Measurements from ENCODE around the gene SLK. TPM values are rescaled to one million over a fixed set of nuclear protein-coding genes. Genes with fewer than 3 reads are reported as not detected.

The SLK gene
- polyA plus RNA-seq, 2 of the 4 experiments (the other 2 are of a cell fraction): 23.3 to 29.2 TPM

DNA sequence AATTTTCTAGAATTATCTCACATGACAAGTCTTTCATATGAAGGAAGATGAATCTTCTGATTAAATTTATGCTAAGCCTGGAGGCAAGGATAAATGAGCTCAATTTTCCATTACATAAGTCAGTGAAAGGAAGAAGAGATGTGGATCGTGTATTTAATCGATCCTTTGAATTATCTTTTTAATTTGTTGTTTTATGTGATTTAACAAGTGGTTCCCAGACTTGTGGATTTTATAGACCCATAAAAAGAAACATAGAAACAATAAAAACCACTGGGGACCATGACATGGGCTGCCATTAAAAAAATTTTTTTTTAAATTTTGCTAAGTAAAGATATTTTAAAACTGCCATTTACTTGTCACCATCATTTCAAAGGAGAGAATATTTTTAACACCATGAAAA is 45.0 kb downstream of the SLK start:
- ChIA-PET CTCF (interaction anchor here (0.6 to 1.1 kb wide), 3 partner anchors 9 to 482 kb away, joined by 3 read pairs; no protein-coding TSS in a partner anchor), POLR2A (no interaction called here)
- H3K9me3 ChIP-seq: no peaks in the 10 kb centered on the region
- H3K4me1 ChIP-seq: peaks cover 3% of the 10 kb centered on the region; the same call in 2 of the 3 replicates
- H3K4me3 ChIP-seq: no peak overlapping the region
- DNase-seq (ENCODE audit: low read depth in 1 of 2, low spot score in 1 of 2): no peak
- 94% methylated on average over 2 of the region's 2 CpGs for WGBS (ENCODE audit: missing lambda C conversion rate)
- H3K4me2 ChIP-seq: no peak overlapping the region
- no peak for FAIRE-seq
- TF ChIP-seq EP300 (IDR thresholded peaks at IDR 0.05): no peak
- no peak for TF ChIP-seq FOSB (CRISPR knock-in tag; IDR thresholded peaks at IDR 0.05)
- no peak for TF ChIP-seq MAZ (IDR thresholded peaks at IDR 0.05; ENCODE audit: borderline replicate concordance, low read depth, low read length)
- no peak for TF ChIP-seq POLR2A (IDR thresholded peaks at IDR 0.05; ENCODE audit: low read length)
- TF ChIP-seq, protein P1, sequence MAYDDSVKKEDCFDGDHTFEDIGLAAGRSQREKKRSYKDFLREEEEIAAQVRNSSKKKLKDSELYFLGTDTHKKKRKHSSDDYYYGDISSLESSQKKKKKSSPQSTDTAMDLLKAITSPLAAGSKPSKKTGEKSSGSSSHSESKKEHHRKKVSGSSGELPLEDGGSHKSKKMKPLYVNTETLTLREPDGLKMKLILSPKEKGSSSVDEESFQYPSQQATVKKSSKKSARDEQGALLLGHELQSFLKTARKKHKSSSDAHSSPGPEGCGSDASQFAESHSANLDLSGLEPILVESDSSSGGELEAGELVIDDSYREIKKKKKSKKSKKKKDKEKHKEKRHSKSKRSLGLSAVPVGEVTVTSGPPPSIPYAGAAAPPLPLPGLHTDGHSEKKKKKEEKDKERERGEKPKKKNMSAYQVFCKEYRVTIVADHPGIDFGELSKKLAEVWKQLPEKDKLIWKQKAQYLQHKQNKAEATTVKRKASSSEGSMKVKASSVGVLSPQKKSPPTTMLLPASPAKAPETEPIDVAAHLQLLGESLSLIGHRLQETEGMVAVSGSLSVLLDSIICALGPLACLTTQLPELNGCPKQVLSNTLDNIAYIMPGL (CRISPR knock-in tag; IDR thresholded peaks at IDR 0.05; ENCODE audit: borderline replicate concordance): no peak
- TF ChIP-seq, protein P2, sequence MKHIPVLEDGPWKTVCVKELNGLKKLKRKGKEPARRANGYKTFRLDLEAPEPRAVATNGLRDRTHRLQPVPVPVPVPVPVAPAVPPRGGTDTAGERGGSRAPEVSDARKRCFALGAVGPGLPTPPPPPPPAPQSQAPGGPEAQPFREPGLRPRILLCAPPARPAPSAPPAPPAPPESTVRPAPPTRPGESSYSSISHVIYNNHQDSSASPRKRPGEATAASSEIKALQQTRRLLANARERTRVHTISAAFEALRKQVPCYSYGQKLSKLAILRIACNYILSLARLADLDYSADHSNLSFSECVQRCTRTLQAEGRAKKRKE (CRISPR knock-in tag; IDR thresholded peaks at IDR 0.05; ENCODE audit: low read depth): no peak
- no peak for TF ChIP-seq NR3C1 (IDR thresholded peaks at IDR 0.05)
- no peak for TF ChIP-seq CTCF (IDR thresholded peaks at IDR 0.05)
- TF ChIP-seq EHMT2 (IDR thresholded peaks at IDR 0.05; ENCODE audit: low read depth): no peak
- TF ChIP-seq CBX8 (IDR thresholded peaks at IDR 0.05): no peak
- no peak for TF ChIP-seq FOSL2 (IDR thresholded peaks at IDR 0.05)
- TF ChIP-seq FOSL2 (CRISPR knock-in tag; IDR thresholded peaks at IDR 0.05): no peak
- H3K27ac ChIP-seq: no peak overlapping the region
- ATAC-seq: no peak

- TF ChIP-seq ZFP36 (IDR thresholded peaks at IDR 0.05; ENCODE audit: borderline replicate concordance, partially characterized antibody) (no peak), MAZ (IDR thresholded peaks at IDR 0.05; ENCODE audit: borderline replicate concordance, low read depth, low read length) (no peak), TFCP2L1 (CRISPR knock-in tag; IDR thresholded peaks at IDR 0.05) (no peak), POLR2AphosphoS2 (conservative IDR thresholded peaks at IDR 0.05; ENCODE audit: low read length) (no peak), HEYL (CRISPR knock-in tag; IDR thresholded peaks at IDR 0.05) (no peak), CBX2 (IDR thresholded peaks at IDR 0.05; ENCODE audit: borderline replicate concordance, low read depth) (no peak), PHF8 (IDR thresholded peaks at IDR 0.05; ENCODE audit: borderline replicate concordance, low read depth) (no peak), HOXA7 (CRISPR knock-in tag; IDR thresholded peaks at IDR 0.05) (no peak), NR3C1 (IDR thresholded peaks at IDR 0.05) (no peak), RNF2 (IDR thresholded peaks at IDR 0.05; ENCODE audit: borderline replicate concordance, low read depth) (no peak), KDM5A (IDR thresholded peaks at IDR 0.05) (no peak), FOSL2 (IDR thresholded peaks at IDR 0.05) (no peak), FOSL2 (CRISPR knock-in tag; IDR thresholded peaks at IDR 0.05) (no peak), EHF (CRISPR knock-in tag; IDR thresholded peaks at IDR 0.05) (no peak), GATA3 (IDR thresholded peaks at IDR 0.05; ENCODE audit: borderline replicate concordance) (no peak), USF2 (IDR thresholded peaks at IDR 0.05) (no peak), RARB (CRISPR knock-in tag; IDR thresholded peaks at IDR 0.05) (no peak), ESRRA (IDR thresholded peaks at IDR 0.05; ENCODE audit: borderline replicate concordance, low read length) (no peak), TP53 (CRISPR knock-in tag; IDR thresholded peaks at IDR 0.05) (no peak)
- TF ChIP-seq, protein P1 (CRISPR knock-in tag; IDR thresholded peaks at IDR 0.05; ENCODE audit: borderline replicate concordance): no peak
- POLR2A ChIA-PET: no interaction called here
- Histone ChIP-seq H3K9me3 (no peaks in the 10 kb centered on the region), H3K4me2 (no peak overlapping the region), H3K4me1 (peaks cover 13% of the 10 kb centered on the region), H3K27ac (no peak overlapping the region), H3K4me3 (no peak overlapping the region)
- no peak for ATAC-seq
- no peak for FAIRE-seq
- DNase-seq (ENCODE audit: low read depth in 1 of 2, low spot score in 1 of 2): no peak
- WGBS (ENCODE audit: missing lambda C conversion rate): 93% methylated on average over 4 of the region's 4 CpGs
- CTCF ChIA-PET: no interaction called here
These were observed 46.5 kb downstream of the SLK start for GRCh38 chr10:104013489-104013888.

All from A549 (cell line).